Measurements from ENCODE around the gene SLAIN2. TPM values are rescaled to one million over a fixed set of nuclear protein-coding genes. Genes with fewer than 3 reads are reported as not detected.

Gene SLAIN2
- 24.3 and 41.0 TPM in 2 replicates for total RNA-seq

DNA sequence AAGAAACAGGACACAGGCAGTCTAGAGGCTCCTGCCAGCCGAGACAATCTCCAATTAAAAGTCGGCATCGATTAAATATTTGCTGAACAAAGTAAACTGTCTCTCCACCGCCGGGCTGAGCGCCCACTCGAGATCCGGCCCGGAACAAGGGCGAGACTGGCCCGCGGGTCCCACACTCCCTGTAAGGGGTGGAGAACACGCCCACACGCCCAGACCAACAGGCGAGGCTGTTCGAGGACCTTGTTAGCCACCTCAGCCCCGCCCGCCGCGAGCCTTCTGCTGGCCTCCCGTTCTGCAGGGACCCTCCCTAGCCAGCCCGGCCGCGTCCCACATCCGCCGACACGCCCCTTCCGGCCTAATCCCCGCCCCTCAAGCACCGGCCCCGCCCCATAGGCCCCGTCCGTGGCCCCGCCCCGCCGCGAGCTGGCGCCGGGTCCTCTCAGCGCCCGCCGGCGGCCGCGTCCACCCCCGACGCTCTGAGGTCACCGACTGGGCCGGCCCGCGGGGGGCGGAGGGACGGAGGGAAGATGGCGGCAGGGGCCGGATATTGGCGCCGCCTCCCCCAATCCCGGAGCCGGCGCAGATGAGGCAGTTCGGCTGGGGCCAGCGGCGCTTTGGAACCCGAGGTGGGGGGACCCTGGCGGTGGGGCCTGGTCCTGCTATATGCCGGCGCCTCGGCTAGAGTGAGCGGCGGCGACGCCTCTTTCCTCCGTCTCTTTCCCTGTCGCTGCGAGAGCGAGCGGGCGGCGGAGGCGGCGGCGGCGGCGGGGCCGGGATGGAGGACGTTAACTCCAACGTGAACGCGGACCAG, at the start of gene SLAIN2:
TSS of gene SLAIN2 (plus strand) at position 565 of the 811 bp plus-strand sequence. CDS start at position 776, 211 bp downstream.

Other genes starting within 250 kb of the SLAIN2 start
- not detected in 2 replicates for gene TXK, start 207.3 kb upstream of the SLAIN2 start, total RNA-seq
- gene TEC, start 71.7 kb upstream of the SLAIN2 start, total RNA-seq, result 0.09 TPM in 1 of 2 replicates, not detected in the other
- gene SLC10A4, start 141.8 kb downstream of the SLAIN2 start, total RNA-seq, result 0.12 TPM in 1 of 2 replicates, not detected in the other
- 2.0 TPM in 1 of 2 replicates, not detected in the other for gene ZAR1, start 148.7 kb downstream of the SLAIN2 start, total RNA-seq